ENCODE measurements around the gene RNF151. TPM values are rescaled to one million over a fixed set of nuclear protein-coding genes. Genes with fewer than 3 reads are reported as not detected.

The RNF151 gene
- total RNA-seq, 1 donor from 2014 or later: not detected

DNA sequence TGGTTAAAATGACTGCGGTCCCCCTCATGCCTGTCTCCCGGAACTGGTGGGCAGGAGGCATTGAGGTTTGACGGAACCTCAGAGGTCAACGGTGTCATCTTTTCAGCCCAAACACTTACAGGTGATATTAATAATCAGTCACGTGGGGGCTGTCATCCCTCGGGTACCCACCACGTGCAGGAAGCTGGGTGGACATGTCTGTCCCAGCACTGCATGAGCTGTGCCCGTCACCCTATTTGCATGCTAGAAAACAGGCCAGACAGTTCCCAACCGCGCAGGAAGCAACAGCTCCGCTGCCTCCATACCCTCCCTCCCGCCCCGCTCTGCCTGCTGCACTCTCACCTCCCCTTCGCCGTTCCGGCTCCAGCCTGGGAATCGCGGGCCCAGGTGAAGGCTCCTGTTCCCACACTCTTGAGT, 24.5 kb downstream of the RNF151 start:
- H3K9ac ChIP-seq (ENCODE audit: low read depth in 1 of 3, low read length in 3 of 3): no peak overlapping the region
- peaks cover 34 to 38% (median 35%) of the 10 kb centered on the region in 3 donors for H3K27me3 ChIP-seq (ENCODE audit: control insufficient read depth in 3 of 3, insufficient read depth in 3 of 3, low read length in 3 of 3)
- H3K4me3 ChIP-seq (ENCODE audit: low read length in 3 of 3): peak overlapping the region in 1 of 3 donors; percentile 22
- H3K9me3 ChIP-seq (ENCODE audit: control insufficient read depth in 3 of 3, low read length in 3 of 3): no peaks in the 10 kb centered on the region
- H3K4me1 ChIP-seq (ENCODE audit: control insufficient read depth in 3 of 3, insufficient read depth in 3 of 3, low read length in 3 of 3): peaks cover 12 to 21% (median 16%) of the 10 kb centered on the region in 3 donors
- peaks cover 8 to 12% (median 9%) of the 10 kb centered on the region in 3 donors for H3K36me3 ChIP-seq (ENCODE audit: control insufficient read depth in 3 of 3, insufficient read depth in 3 of 3, low read length in 3 of 3)
- H3K27ac ChIP-seq (ENCODE audit: low read depth, low read length): no peak overlapping the region

DNA sequence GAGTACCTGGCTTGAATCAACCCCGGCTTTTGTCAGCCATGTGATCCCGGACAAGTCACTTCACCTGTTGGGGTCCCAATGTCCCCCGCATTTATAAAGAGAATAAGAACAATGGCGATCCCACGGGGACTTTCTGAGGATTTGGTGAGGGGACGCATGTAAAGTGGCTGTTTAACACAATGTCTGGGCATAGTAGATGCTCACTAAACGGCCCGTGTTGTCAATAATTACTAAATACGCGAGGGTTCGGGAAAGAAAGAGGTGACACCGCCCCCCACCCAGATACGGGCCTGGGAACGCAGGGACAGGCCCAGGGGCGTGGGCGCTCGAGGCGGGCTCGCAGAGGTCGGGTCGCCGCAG, 24.9 kb downstream of the RNF151 start:
- peak overlapping the region; percentile 30 to 67 (median 56) for H3K4me3 ChIP-seq (ENCODE audit: low read length in 3 of 3)
- H3K9ac ChIP-seq (ENCODE audit: low read depth in 1 of 3, low read length in 3 of 3): peak overlapping the region in 2 of 3 donors; percentile 3 to 40
- no peaks in the 10 kb centered on the region for H3K9me3 ChIP-seq (ENCODE audit: control insufficient read depth in 3 of 3, low read length in 3 of 3)
- no peak overlapping the region for H3K27ac ChIP-seq (ENCODE audit: low read depth, low read length)
- H3K36me3 ChIP-seq (ENCODE audit: control insufficient read depth in 3 of 3, insufficient read depth in 3 of 3, low read length in 3 of 3): peaks cover 3 to 7% (median 6%) of the 10 kb centered on the region in 3 donors
- H3K27me3 ChIP-seq (ENCODE audit: control insufficient read depth in 3 of 3, insufficient read depth in 3 of 3, low read length in 3 of 3): peaks cover 34 to 38% (median 34%) of the 10 kb centered on the region in 3 donors
- H3K4me1 ChIP-seq (ENCODE audit: control insufficient read depth in 3 of 3, insufficient read depth in 3 of 3, low read length in 3 of 3): peaks cover 12 to 21% (median 16%) of the 10 kb centered on the region in 3 donors

DNA sequence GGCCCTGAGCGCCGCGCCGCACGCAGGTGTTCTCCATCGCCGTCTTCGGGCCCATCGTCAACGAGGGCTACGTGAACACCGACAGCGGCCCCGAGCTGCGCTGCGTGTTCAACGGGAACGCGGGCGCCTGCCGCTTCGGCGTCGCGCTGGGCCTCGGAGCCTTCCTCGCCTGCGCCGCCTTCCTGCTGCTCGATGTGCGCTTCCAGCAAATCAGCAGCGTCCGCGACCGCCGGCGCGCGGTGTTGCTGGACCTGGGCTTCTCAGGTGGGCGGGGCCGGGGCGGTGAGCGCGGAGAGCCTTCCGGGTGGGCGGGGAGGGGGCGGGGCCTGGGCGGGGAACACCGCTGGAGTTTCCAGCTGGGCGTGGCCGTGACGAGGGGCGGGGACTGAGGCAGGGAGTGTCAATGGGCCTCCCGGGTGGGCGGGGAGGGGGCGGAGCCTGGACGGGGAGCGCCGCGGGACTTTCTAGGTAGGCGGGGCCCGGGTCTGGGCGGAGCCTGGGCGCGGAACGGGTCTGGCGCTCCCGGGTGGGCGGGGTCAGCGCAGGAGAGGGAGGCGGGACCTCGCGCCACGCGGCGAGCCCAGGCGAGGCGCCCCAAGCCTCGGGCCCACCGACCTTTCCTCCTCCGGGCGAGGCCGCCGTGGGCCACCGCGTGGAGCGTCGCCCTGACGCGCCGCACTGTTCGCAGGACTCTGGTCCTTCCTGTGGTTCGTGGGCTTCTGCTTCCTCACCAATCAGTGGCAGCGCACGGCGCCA, 25.5 kb downstream of the RNF151 start:
- H3K27me3 ChIP-seq (ENCODE audit: control insufficient read depth in 3 of 3, insufficient read depth in 3 of 3, low read length in 3 of 3): peaks cover 34 to 37% (median 34%) of the 10 kb centered on the region in 3 donors
- peaks cover 3 to 7% (median 5%) of the 10 kb centered on the region in 3 donors for H3K36me3 ChIP-seq (ENCODE audit: control insufficient read depth in 3 of 3, insufficient read depth in 3 of 3, low read length in 3 of 3)
- H3K27ac ChIP-seq (ENCODE audit: low read depth, low read length): no peak overlapping the region
- H3K4me3 ChIP-seq (ENCODE audit: low read length in 3 of 3): peak overlapping the region; percentile 30 to 67 (median 56)
- H3K9me3 ChIP-seq (ENCODE audit: control insufficient read depth in 3 of 3, low read length in 3 of 3): no peaks in the 10 kb centered on the region
- H3K9ac ChIP-seq (ENCODE audit: low read depth in 1 of 3, low read length in 3 of 3): peak overlapping the region in 2 of 3 donors; percentile 3 to 40
- peaks cover 12 to 21% (median 16%) of the 10 kb centered on the region in 3 donors for H3K4me1 ChIP-seq (ENCODE audit: control insufficient read depth in 3 of 3, insufficient read depth in 3 of 3, low read length in 3 of 3)

DNA sequence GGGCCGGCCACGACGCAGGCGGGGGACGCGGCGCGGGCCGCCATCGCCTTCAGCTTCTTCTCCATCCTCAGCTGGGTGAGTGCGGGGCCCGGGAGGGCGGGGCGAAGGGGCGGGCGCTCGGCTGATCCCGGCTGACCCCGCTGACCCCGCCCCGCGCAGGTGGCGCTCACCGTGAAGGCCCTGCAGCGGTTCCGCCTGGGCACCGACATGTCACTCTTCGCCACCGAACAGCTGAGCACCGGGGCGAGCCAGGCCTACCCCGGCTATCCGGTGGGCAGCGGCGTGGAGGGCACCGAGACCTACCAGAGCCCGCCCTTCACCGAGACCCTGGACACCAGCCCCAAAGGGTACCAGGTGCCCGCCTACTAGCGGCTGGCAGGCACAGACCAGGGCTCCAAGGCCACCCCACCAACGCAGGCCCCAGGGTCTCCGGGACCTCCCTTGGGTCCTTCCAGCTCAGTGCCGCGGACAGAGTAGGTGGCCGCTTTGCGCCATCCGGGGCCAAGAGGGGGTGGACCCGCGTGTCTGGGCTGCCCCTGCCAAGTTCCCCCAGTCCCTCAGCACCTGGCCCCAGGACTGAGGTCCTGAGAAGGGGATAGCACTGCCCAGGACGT, 26.2 kb downstream of the RNF151 start:
- peaks cover 12 to 23% (median 16%) of the 10 kb centered on the region in 3 donors for H3K4me1 ChIP-seq (ENCODE audit: control insufficient read depth in 3 of 3, insufficient read depth in 3 of 3, low read length in 3 of 3)
- peaks cover 5 to 9% (median 8%) of the 10 kb centered on the region in 3 donors for H3K36me3 ChIP-seq (ENCODE audit: control insufficient read depth in 3 of 3, insufficient read depth in 3 of 3, low read length in 3 of 3)
- no peaks in the 10 kb centered on the region for H3K9me3 ChIP-seq (ENCODE audit: control insufficient read depth in 3 of 3, low read length in 3 of 3)
- no peak overlapping the region for H3K4me3 ChIP-seq (ENCODE audit: low read length in 3 of 3)
- H3K9ac ChIP-seq (ENCODE audit: low read depth in 1 of 3, low read length in 3 of 3): no peak overlapping the region
- peaks cover 34% of the 10 kb centered on the region in 3 donors for H3K27me3 ChIP-seq (ENCODE audit: control insufficient read depth in 3 of 3, insufficient read depth in 3 of 3, low read length in 3 of 3)
- no peak overlapping the region for H3K27ac ChIP-seq (ENCODE audit: low read depth, low read length)

DNA sequence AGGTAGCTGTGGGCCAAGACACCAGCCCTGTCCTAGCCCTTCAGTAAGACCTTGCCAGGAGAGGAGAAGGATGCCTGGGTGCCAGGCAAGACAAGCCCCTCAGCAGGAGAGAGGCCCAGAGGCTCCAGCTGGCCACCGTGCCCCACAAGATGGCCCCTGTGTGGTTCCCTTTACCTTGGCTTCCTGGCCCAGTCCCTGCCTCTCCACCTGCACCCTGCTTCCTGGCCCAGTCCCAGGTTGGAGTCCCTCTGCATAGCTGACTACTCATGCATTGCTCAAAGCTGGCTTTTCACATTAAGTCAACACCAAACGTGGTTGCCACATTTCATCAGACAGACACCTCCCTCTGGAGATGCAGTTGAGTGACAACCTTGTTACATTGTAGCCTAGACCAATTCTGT, 27.1 kb downstream of the RNF151 start:
- Histone ChIP-seq H3K4me1 (ENCODE audit: control insufficient read depth in 3 of 3, insufficient read depth in 3 of 3, low read length in 3 of 3) (peaks cover 12 to 26% (median 19%) of the 10 kb centered on the region in 3 donors), H3K27me3 (ENCODE audit: control insufficient read depth in 3 of 3, insufficient read depth in 3 of 3, low read length in 3 of 3) (peaks cover 26 to 27% (median 27%) of the 10 kb centered on the region in 3 donors)

DNA sequence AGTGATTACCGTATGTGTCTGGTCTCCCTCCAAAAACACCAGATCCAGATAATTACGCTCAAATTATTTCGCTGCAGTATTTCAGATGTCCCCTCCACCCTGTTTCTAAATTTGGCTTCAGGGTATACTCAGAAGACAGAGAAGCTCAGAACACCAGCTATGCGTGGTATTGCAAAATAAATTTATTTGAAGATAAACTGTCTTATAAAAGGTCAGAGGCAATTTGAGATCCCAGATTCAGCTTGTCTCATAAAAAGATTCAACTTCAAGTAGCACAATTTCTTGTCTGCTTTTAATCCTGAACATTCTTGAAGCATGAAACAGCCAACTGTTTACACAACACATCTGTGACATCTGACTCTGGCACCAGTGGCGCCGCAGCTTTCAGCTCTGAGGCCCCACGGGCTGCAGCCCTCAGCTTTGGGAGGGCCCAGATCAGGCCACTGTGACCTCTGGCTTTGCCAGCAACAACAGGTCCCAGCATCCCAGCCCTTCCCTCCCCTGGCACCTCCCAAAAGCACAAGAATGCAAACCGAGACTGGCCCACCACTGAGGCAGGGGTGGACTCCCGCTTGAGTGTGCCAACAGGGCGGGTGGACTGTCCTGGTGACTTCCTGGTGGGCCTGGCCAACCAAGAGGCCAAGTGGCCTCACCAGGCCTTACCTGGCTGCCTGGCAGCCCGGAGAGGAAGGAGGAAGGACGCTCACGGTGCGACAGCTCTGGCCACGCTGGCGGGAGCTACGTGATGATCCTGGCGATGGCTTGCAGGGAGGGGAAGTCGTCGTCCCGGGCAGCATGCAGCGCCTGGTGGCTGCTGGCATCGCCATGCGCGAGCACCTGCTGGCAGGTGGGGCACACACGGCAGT, 31.1 kb downstream of the RNF151 start:
- Histone ChIP-seq H3K27ac (ENCODE audit: low read depth, low read length) (peak overlapping the region; percentile 42), H3K9ac (ENCODE audit: low read depth in 1 of 3, low read length in 3 of 3) (no peak overlapping the region), H3K27me3 (ENCODE audit: control insufficient read depth in 3 of 3, insufficient read depth in 3 of 3, low read length in 3 of 3) (no peaks in the 10 kb centered on the region), H3K9me3 (ENCODE audit: control insufficient read depth in 3 of 3, low read length in 3 of 3) (no peaks in the 10 kb centered on the region), H3K4me1 (ENCODE audit: control insufficient read depth in 3 of 3, insufficient read depth in 3 of 3, low read length in 3 of 3) (peaks cover 0 to 5% (median 5%) of the 10 kb centered on the region in 3 donors), H3K36me3 (ENCODE audit: control insufficient read depth in 3 of 3, insufficient read depth in 3 of 3, low read length in 3 of 3) (peaks cover 35 to 43% (median 42%) of the 10 kb centered on the region in 3 donors), H3K4me3 (ENCODE audit: low read length in 3 of 3) (no peak overlapping the region)

More for the DNA sequence above, 27.1 kb downstream of the RNF151 start:
- H3K36me3 ChIP-seq (ENCODE audit: control insufficient read depth in 3 of 3, insufficient read depth in 3 of 3, low read length in 3 of 3): peaks cover 11 to 13% (median 12%) of the 10 kb centered on the region in 3 donors
- no peaks in the 10 kb centered on the region for H3K9me3 ChIP-seq (ENCODE audit: control insufficient read depth in 3 of 3, low read length in 3 of 3)
- no peak overlapping the region for H3K4me3 ChIP-seq (ENCODE audit: low read length in 3 of 3)
- H3K27ac ChIP-seq (ENCODE audit: low read depth, low read length): no peak overlapping the region
- no peak overlapping the region for H3K9ac ChIP-seq (ENCODE audit: low read depth in 1 of 3, low read length in 3 of 3)

DNA sequence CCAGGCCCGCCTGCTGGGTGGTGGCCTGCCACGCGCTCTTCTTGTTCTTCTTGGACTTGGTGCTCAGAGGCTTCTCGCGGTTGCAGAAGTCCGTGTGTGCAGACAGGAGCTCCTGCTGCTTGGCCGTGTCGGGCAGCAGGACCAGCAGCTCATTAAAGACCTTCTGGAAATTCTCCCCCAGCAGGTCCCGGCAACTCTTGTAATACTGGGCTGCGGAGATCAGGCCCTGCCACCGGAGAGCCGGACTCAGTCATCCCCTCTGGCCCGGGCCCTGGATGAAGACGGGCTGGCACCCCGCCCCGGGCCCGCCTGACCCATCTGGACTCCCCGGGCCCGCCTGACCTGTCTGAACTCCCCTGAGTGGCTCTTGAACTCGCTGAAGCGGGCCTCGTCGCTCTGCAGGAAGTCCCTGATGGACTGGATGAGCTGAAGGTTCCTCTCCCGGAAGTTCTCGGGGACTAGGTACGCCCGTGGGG, 31.7 kb downstream of the RNF151 start:
- Histone ChIP-seq H3K36me3 (ENCODE audit: control insufficient read depth in 3 of 3, insufficient read depth in 3 of 3, low read length in 3 of 3) (peaks cover 35 to 49% (median 42%) of the 10 kb centered on the region in 3 donors), H3K9me3 (ENCODE audit: control insufficient read depth in 3 of 3, low read length in 3 of 3) (no peaks in the 10 kb centered on the region), H3K9ac (ENCODE audit: low read depth in 1 of 3, low read length in 3 of 3) (no peak overlapping the region), H3K4me3 (ENCODE audit: low read length in 3 of 3) (no peak overlapping the region), H3K27ac (ENCODE audit: low read depth, low read length) (no peak overlapping the region), H3K27me3 (ENCODE audit: control insufficient read depth in 3 of 3, insufficient read depth in 3 of 3, low read length in 3 of 3) (no peaks in the 10 kb centered on the region), H3K4me1 (ENCODE audit: control insufficient read depth in 3 of 3, insufficient read depth in 3 of 3, low read length in 3 of 3) (peaks cover 3 to 10% (median 8%) of the 10 kb centered on the region in 3 donors)

DNA sequence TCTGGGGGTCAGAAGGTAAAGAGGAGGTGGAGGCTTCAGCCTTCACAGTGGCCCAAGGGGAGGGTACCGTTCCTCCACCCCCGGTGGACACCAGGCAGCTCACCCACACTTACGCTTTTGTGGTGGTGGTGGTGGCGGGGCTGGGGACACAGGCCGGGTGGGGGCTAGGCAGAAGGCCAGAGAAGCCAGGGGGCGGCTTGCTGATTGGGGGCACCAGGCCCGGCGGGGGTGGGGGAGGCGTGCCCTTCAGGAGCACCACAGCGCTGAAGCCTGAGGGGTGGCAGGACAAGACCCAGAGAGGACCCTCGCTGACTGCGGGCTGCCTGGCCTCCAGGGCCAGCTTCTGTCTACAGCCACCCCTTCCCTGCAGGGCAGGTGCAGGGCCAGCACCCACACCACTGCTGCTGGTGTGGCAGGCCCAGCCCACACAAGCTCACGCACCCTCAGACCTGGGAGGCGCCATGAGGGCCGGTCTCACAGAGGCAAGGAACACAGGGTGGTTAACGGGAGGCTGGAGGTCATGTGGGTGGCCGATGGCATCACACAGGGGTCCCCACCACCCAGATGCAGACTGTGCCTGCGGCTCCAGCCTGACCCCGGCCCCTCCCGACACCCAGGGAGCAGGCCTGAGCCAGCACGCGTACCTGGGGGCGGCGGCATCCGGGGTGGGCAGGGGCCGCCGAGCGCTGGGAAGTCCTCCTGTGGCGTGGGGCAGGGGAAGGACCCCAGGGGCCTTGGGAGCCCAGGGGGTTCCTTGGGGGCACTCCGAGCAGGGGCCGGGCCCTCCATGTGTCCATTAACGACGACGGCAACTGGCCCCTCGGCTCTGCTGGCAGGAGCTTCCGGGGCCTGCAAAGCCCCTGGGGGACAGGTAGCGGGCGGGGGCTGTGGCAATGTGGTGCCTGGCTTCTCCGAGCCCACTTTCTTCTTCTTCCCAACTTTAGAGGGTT, 32.5 kb downstream of the RNF151 start:
- no peak overlapping the region for H3K4me3 ChIP-seq (ENCODE audit: low read length in 3 of 3)
- H3K4me1 ChIP-seq (ENCODE audit: control insufficient read depth in 3 of 3, insufficient read depth in 3 of 3, low read length in 3 of 3): peaks cover 9 to 17% (median 14%) of the 10 kb centered on the region in 3 donors
- no peaks in the 10 kb centered on the region for H3K27me3 ChIP-seq (ENCODE audit: control insufficient read depth in 3 of 3, insufficient read depth in 3 of 3, low read length in 3 of 3)
- peaks cover 35 to 49% (median 42%) of the 10 kb centered on the region in 3 donors for H3K36me3 ChIP-seq (ENCODE audit: control insufficient read depth in 3 of 3, insufficient read depth in 3 of 3, low read length in 3 of 3)
- H3K9ac ChIP-seq (ENCODE audit: low read depth in 1 of 3, low read length in 3 of 3): no peak overlapping the region
- H3K27ac ChIP-seq (ENCODE audit: low read depth, low read length): no peak overlapping the region
- H3K9me3 ChIP-seq (ENCODE audit: control insufficient read depth in 3 of 3, low read length in 3 of 3): no peaks in the 10 kb centered on the region

All from skeletal muscle tissue (tissue), 4 donors.